Lung (tissue), 12 donors: ENCODE results near the gene MOB3B. TPM values are rescaled to one million over a fixed set of nuclear protein-coding genes. Genes with fewer than 3 reads are reported as not detected.
A peak's percentile ranks its signal among the peaks of the same experiment; 100 is the strongest.

Source experiments
- ATAC-seq: fragments of 200-7000 bp; cut with Tn5 transposase; one replicate; pipeline ENCODE4 v1.9.1; 2020; ENCODE audit warnings: moderate number of reproducible peaks; ENCODE audit not compliant: insufficient read depth, low FRiP score
- DNase-seq, 3 donors: peaks; one replicate each; pipeline ENCODE4 v3.0.0-alpha.2; 2013 to 2017
- H3K27ac ChIP-seq, 2 donors: one replicate each; pipeline ENCODE4 v1.5.1; 2013; ENCODE audit warnings: mild to moderate bottlenecking in 2 of 2, moderate library complexity in 2 of 2, control low read depth in 1 of 2, inconsistent platforms in 1 of 2, low read depth in 1 of 2, low read length in 1 of 2
- H3K27me3 ChIP-seq, 3 donors: one replicate each; pipeline ENCODE4 v1.5.1; 2013; ENCODE audit warnings: low read length in 2 of 3; ENCODE audit not compliant: control insufficient read depth in 3 of 3, insufficient read depth in 3 of 3
- H3K36me3 ChIP-seq, 4 donors: one replicate each; pipeline ENCODE4 v1.5.1; 2013; ENCODE audit warnings: low read length in 4 of 4, mild to moderate bottlenecking in 1 of 4, moderate library complexity in 1 of 4; ENCODE audit not compliant: control insufficient read depth in 4 of 4, insufficient read depth in 4 of 4
- H3K4me1 ChIP-seq, 5 donors: one replicate each; pipeline ENCODE4 v1.5.1; 2013; ENCODE audit warnings: low read length in 5 of 5, mild to moderate bottlenecking in 2 of 5, moderate library complexity in 1 of 5; ENCODE audit not compliant: control insufficient read depth in 5 of 5, insufficient read depth in 5 of 5
- H3K4me3 ChIP-seq: one replicate; pipeline ENCODE4 v1.5.1; 2013; ENCODE audit warnings: mild to moderate bottlenecking, control low read depth, moderate library complexity
- H3K9ac ChIP-seq, 2 donors: one replicate each; pipeline ENCODE4 v1.5.1; 2013; ENCODE audit warnings: low read length in 2 of 2, control low read depth in 1 of 2; ENCODE audit not compliant: insufficient read depth in 1 of 2
- H3K9me3 ChIP-seq, 4 donors: one replicate each; pipeline ENCODE4 v1.5.1; 2013; ENCODE audit warnings: low read length in 3 of 4, mild to moderate bottlenecking in 1 of 4, moderate library complexity in 1 of 4; ENCODE audit not compliant: control insufficient read depth in 4 of 4, insufficient read depth in 3 of 4
- WGBS, 2 donors: extraction: QIAGEN DNeasy Blood & Tissue Kit; methylation state at CpG; one replicate each; pipeline ENCODE4 v1.1.7; 2013; 5-methylcytosine and 5-hydroxymethylcytosine counted together
- polyA plus RNA-seq, 2 donors: library from polyadenylated mRNA; stranded (reverse); fragments of 200-250 nt; gene quantifications; one replicate each; pipeline ENCODE4 v1.2.1, GENCODE V29; 2013
- total RNA-seq, 2 donors: library from RNA; depleted of rRNA in 1 of 2; stranded (reverse); fragments of >200 nt in 1 of 2; gene quantifications; one replicate each; pipeline ENCODE4 v1.2.1, GENCODE V29; 2014 to 2021
- TF ChIP-seq, protein P1 (sequence below): IDR thresholded peaks from 2 replicates; pipeline ENCODE4 v1.5.1; 2012; ENCODE audit warnings: mild to moderate bottlenecking; ENCODE audit errors: control extremely low read depth, extremely low read depth
- donor health status: control.
- donor health status: control.
- donor health status: Bipolar disorder and iron deficiency.
- donor health status: healthy.
- donor health status: DM: yes; HTN: yes; CAD: no.

The MOB3B gene
- total and polyA plus RNA-seq, 4 donors, result 1.6 to 12.9 (median 6.4) TPM

DNA sequence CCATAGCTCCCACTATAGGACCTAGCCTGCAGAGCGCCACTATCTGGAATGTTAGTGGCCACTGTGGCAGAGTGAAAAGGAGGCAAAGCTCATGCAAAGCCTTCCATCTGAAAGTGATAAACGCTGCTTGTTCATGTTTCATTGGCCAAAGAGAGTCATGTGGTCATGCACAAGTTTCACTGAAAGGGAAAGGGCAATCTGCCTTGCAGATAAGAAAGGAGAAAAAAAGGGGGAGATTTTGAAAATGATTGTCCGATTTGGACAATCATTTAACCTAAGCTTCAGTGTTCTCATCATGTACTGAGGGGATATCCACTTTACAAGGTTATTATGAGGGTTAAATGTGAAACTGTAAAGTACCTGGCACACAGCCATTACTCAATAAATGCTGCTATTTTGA lies 9.0 kb upstream of the MOB3B start:
- TF ChIP-seq, protein P1, sequence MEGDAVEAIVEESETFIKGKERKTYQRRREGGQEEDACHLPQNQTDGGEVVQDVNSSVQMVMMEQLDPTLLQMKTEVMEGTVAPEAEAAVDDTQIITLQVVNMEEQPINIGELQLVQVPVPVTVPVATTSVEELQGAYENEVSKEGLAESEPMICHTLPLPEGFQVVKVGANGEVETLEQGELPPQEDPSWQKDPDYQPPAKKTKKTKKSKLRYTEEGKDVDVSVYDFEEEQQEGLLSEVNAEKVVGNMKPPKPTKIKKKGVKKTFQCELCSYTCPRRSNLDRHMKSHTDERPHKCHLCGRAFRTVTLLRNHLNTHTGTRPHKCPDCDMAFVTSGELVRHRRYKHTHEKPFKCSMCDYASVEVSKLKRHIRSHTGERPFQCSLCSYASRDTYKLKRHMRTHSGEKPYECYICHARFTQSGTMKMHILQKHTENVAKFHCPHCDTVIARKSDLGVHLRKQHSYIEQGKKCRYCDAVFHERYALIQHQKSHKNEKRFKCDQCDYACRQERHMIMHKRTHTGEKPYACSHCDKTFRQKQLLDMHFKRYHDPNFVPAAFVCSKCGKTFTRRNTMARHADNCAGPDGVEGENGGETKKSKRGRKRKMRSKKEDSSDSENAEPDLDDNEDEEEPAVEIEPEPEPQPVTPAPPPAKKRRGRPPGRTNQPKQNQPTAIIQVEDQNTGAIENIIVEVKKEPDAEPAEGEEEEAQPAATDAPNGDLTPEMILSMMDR, result no peak

DNA sequence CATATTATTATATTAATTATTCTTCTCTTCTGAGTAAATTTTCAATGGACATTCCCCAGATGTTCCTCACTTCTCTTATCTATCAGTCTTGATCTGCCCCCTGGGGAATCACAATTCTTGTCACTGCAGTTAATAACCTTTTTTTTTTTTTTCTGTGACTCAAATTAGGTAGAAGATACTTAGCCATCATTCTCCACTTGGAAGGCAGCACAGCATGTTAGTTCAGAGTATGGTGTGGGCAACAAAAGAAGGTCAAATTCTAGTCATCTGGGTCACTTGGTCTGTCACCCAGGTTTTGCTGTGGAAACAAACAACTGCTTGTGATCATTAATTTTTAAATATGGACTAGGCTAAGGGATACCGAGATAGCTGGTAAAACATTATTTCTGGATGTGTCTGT lies 8.1 kb upstream of the MOB3B start:
- WGBS, 2 donors, result 96 to 100% methylated on average over 1 of the region's 1 CpG
- no peak overlapping the region for H3K4me3 ChIP-seq
- no peak for ATAC-seq
- H3K36me3 ChIP-seq, result peaks cover 0 to 7% (median 0%) of the 10 kb centered on the region in 4 donors
- no peaks in the 10 kb centered on the region for H3K27me3 ChIP-seq
- no peaks in the 10 kb centered on the region for H3K9me3 ChIP-seq
- no peak overlapping the region for H3K9ac ChIP-seq
- no peak overlapping the region for H3K27ac ChIP-seq
- no peak for DNase-seq
- TF ChIP-seq, protein P1, result no peak
- peaks cover 3 to 12% (median 11%) of the 10 kb centered on the region in 5 donors for H3K4me1 ChIP-seq

More for the DNA sequence above, 9.0 kb upstream of the MOB3B start:
- no peaks in the 10 kb centered on the region for H3K9me3 ChIP-seq
- no peak for ATAC-seq
- WGBS, 2 donors, result 89 to 96% methylated on average over 3 of the region's 3 CpGs
- DNase-seq, result no peak
- H3K36me3 ChIP-seq, result peaks cover 0 to 9% (median 0%) of the 10 kb centered on the region in 4 donors
- no peak overlapping the region for H3K27ac ChIP-seq
- H3K4me1 ChIP-seq, result peaks cover 3 to 12% (median 11%) of the 10 kb centered on the region in 5 donors
- H3K4me3 ChIP-seq, result no peak overlapping the region
- H3K27me3 ChIP-seq, result no peaks in the 10 kb centered on the region
- H3K9ac ChIP-seq, result no peak overlapping the region

DNA sequence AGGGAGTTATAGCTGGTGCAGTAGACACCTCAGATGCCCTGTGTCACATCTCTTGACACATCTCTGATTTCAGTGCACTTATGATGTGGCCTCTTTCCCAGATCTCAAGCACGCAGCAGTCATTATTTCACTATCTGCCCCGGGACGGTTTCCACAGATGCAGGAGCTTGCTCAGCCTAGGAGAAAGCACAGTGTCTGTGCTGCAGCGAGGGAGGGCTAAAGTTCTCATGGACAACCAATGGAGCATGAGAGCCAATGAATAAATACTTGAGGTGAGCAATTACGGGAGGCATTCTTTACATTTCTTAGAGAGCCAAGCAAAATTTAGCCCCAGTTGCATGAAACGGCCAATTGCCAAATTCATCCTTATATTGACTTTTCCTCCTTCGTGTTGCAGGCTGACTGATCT lies 7.4 kb upstream of the MOB3B start:
- Histone ChIP-seq H3K36me3 (peaks cover 0 to 3% (median 0%) of the 10 kb centered on the region in 4 donors), H3K27ac (no peak overlapping the region), H3K9ac (no peak overlapping the region), H3K4me1 (peaks cover 3 to 13% (median 12%) of the 10 kb centered on the region in 5 donors), H3K27me3 (no peaks in the 10 kb centered on the region), H3K4me3 (no peak overlapping the region), H3K9me3 (no peaks in the 10 kb centered on the region)
- TF ChIP-seq, protein P1, result no peak
- WGBS, 2 donors, result 68 to 79% methylated on average over 7 of the region's 7 CpGs
- no peak for ATAC-seq
- DNase-seq, result peak in 1 of 3 donors; percentile 40

DNA sequence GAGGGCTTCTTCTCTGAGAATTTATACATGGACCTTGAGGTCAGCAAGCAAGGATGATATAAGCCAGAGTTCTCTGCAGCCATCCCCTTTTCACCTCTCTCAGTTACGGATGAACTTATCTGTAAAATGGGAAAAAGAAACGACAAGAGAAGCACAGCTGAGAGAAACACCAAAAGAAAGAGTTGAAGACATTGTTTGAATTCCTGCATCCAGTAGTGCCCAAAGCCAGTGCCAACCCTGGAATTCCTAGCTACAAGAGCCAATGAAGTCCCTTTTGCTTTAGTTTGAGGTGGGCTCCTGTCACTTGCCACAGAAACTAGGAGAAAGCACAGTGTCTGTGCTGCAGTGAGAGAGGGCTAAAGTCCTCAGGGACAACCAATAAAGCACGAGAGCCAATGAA lies 6.6 kb upstream of the MOB3B start:
- Histone ChIP-seq H3K27me3 (no peaks in the 10 kb centered on the region), H3K4me3 (no peak overlapping the region), H3K9me3 (no peaks in the 10 kb centered on the region), H3K36me3 (no peaks in the 10 kb centered on the region), H3K9ac (no peak overlapping the region), H3K4me1 (peaks cover 3 to 13% (median 12%) of the 10 kb centered on the region in 5 donors), H3K27ac (no peak overlapping the region)
- WGBS, 2 donors, result 78 to 83% methylated on average over 3 of the region's 3 CpGs
- TF ChIP-seq, protein P1, result no peak
- ATAC-seq (no peak), DNase-seq (no peak)
